Transverse colon (tissue), 3 donors: ENCODE measurements around the gene HRH2.

ENCODE experiments used
- CTCF ChIP-seq, 5 experiments: fragments of 200-600 bp in 3 of 5; fragments of 450-650 bp in 2 of 5; sonication (generic) in 3 of 5; IDR thresholded peaks; 1 replicate in 2 of 5; 2 replicates in 3 of 5; pipeline ENCODE4 v1.5.1; 2016 to 2017; ENCODE audit warnings: antibody characterized with exemption in 5 of 5, inconsistent platforms in 3 of 5, mild to moderate bottlenecking in 2 of 5, moderate library complexity in 1 of 5
- POLR2A ChIP-seq: fragments of 450-650 bp; IDR thresholded peaks from one replicate; pipeline ENCODE4 v1.6.1; 2016; ENCODE audit warnings: antibody characterized with exemption, mild to moderate bottlenecking, moderate library complexity

DNA sequence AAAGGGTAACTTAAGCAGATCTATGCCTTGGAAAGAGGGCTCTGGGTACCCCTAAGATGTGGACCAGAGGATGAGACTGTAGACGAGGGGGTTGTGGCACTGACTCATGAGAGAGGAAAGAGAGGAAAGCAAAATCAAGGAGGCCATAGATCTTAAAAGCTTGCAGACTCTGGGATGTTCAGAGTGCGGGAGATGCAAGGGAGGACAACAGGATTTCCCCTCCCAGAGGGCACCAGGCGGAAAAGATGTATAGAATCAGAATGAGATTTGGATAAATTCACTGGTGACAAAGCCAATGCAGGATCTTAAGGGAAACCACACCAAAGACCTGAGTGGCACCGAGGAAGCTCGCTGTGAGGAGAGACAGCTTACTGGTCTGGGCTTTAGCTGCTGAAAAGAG is 27.1 kb downstream of the HRH2 start:
- TF ChIP-seq POLR2A, result no peak
- no peak for TF ChIP-seq CTCF (IDR thresholded peaks at IDR 0.05)
